ENCODE data around the gene ZMAT3.
"Not testable (repeated sequence)": the region's sequence is repeated elsewhere in the genome, so short reads cannot be mapped to it uniquely, and the experiment has no call there.

Gene ZMAT3, protein sequence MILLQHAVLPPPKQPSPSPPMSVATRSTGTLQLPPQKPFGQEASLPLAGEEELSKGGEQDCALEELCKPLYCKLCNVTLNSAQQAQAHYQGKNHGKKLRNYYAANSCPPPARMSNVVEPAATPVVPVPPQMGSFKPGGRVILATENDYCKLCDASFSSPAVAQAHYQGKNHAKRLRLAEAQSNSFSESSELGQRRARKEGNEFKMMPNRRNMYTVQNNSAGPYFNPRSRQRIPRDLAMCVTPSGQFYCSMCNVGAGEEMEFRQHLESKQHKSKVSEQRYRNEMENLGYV

DNA sequence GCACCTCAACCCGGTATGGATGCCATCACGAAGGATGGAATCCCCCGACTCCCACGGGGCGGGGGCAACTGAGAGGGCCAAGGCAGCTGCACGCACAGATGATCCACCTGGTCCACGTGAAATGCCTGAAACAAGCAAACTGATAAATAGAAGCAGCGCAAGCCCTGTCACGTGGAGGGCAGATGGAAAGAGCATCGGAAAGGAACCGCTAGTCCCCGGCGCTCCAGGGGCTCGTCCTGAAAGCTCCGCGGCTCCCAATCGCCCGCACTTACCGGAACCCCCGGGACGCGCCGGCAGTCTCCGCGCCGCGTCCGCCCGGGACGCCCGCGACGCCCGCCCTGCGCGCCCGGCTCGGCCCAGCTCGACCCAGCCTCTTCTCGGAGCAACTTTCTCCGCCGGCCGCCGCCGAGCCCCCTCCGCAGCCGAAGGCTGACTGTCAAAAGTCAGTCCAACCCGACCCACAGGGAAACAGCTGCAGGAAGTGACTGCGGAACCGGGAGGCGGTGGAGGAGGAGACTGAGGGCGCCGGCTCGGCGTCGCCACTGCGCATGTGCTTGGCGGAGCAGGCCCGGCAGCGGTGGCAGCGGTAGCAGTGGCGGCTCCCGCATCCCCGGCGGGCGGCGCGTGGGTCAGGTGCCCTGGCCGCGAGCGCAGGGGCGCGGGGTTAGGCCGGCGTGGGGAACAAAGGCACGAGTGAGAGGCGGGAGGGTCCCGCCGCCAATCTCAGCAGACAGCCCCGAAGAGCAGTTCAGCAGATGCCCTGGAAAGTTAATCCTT lies at the start of gene ZMAT3:
Gene ZMAT3 (minus strand): TSS at position 487 of the 777 bp plus-strand sequence. CDS start 4,057 bp downstream, outside the sequence.
- peak; percentile 87 for DNase-seq

DNA sequence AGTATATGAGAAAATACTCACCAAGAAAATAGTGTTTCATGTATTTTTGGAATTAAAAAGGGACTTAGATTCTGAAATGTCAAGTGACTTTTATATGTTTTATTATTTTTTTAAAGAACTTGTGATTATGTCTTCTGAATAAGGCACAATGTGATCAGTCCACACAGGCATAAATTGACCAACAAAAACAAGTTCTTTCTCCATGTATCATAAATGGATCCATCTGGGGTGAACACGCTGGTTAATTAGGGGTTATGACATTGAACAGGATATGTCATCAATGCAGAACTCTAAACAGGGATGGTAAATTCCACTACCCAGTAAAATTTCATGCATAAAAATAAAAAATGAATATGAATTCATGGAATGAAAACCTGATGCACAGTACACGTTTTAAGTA lies 45.2 kb upstream of the ZMAT3 start:
- no peak for DNase-seq

DNA sequence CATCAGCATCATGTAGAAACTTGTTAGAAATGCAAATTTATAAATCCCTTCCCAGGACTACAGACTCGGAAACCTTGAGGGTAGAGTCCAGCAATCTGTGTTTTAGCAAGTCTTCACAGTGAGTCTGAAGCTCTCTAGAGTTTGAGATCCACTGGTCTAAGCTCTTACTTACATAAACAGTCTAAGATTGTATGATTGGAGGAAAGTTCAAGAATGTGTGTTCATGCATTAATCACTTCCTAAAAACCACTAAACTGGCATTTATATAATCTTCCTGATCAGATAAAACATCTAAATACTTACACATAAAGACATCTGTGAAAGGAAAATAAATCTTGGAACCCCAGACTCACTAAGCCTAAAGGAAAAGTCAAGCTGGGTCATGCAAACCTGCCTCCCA lies 43.8 kb upstream of the ZMAT3 start:
- DNase-seq = not testable (repeated sequence)

DNA sequence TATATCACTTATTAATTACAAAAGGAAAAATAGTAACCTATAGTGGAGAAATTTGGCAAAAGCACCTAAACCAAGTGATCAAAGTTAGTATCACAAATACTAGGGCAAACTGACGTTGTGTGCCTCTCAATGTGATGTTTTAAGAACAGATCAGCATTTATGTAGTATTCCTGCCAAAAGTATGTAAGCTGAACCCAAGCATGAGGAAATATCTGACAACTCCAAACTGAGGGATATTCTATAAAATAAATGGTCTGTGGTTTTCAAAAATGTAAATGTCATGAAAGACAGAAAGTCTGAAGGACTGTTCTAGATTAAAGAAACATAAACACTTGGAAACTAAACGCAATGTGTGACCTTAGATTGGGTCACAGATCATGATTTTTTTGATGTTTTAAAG lies 42.3 kb upstream of the ZMAT3 start:
- no peak for DNase-seq

DNA sequence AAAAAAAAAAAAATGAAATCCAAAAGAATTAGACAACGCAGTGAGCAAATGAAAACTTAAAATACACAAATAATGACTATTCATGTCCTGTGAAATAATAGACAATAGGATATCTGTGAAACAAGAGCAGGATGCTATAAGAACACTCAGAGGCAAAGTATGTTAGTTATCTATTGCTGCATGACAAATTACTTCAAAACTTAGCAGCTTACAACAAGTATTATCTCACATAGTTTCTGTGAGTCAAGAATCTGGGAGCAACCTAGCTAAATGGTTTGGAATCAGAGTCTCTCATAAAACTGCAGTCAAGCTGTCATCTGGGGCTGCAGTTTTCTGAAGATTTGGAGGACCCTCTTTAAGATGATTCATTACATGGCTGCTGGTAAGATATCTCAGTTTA lies 36.5 kb upstream of the ZMAT3 start:
- no peak for DNase-seq

DNA sequence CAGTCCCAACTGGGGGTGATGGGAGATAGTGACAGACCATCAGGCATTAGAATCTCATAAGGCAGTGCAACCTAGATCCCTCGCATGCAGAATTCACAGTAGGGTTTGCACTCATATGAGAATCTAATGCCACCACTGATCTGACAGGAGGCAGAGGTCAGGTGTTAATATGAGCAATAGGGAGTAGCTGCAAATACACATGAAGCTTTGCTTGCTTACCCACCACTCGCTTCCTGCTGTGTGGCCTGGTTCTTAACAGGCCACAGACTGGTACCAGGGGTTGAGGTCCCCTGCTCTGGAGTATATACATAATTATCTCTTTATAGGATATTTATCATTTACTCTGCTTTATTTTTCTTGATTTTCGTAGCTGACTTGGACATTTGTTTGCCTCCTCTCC lies 36.0 kb upstream of the ZMAT3 start:
- no peak for DNase-seq

DNA sequence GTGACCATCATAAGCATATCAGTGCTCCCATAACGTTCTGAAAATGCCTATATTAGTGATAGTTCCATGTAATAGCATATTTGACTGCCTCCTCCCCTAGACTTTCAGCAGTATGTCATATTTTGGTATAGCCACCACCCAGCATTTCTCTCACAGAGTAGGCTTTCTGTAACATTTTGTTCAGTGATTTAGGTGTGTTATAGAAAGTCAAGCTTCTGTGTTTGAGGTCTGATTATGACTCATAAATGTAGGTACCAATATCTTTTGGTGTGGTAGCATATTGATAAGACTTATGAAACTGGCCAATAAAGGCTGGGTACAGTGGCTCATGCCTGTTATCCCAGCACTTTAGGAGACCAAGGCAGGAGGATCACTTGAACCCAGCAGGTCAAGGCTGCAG lies 34.3 kb upstream of the ZMAT3 start:
- no peak for DNase-seq

DNA sequence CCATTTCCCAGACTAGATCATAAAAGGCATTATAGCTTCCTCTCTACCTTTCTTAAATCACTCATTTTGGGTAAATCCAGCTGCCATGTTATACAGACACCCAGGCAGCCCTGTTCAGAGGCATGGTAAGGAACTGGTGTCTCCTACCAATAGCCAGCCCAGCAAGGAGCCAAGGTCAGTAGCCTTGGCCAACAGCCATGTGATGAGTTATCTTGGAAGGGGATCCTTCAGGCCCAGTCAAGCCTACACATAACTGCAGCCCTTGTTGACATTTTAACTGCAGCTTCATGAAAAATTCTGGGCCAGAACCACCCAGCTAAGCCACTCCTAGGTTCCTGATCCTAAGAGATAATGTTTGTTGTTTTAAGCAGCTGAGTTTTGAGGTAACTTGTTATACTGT lies 29.0 kb upstream of the ZMAT3 start:
- DNase-seq = no peak

DNA sequence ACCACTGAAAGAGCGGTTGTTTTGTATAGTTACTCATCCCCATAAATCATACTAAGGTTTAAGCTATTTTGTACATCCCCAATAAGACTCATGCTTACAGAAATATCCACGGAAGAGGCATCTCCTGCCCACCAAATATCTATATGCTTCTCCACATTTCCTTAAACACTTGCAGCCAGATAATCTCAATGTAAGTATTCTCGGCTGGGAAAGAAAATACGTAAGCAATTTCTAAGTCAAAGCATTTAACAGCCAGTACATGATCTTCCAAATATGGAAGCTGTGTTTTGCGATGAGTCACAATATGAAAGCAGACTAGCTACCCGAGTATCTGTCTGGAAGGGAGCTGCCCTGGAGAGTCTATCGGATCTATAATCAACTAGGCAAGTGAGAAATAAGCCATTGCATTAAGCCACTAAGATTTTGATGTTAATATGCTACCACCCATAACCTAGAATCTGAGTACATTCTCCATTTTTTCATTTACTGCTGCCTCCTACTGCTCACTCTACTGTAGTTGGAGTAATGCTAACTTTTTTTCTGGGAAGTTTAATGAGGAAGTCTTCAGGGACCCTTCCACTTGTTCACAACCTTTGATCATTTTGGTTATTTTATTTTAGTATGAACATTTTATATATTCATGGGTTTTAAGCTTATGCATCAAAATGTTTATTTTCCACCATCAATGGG lies 26.9 kb upstream of the ZMAT3 start:
- DNase-seq = no peak

DNA sequence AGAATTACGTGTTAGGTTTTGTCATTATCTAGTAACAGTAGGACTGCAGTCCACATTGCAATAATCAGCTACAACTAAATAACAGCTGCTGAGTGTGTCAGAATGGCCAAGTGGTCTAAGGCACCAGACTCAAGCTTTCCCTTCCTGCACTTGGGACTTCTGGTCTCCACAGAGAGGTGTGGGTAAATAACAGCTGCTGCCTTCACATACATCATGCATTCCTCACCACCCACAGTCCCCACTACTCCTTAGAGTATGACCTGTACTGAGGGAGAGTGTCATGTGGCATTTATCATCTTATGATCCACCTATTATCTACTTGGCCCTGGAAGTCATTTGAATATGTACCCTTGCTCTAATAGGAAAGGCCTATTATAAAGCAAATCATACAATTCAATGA lies 22.2 kb upstream of the ZMAT3 start:
- no peak for DNase-seq

DNA sequence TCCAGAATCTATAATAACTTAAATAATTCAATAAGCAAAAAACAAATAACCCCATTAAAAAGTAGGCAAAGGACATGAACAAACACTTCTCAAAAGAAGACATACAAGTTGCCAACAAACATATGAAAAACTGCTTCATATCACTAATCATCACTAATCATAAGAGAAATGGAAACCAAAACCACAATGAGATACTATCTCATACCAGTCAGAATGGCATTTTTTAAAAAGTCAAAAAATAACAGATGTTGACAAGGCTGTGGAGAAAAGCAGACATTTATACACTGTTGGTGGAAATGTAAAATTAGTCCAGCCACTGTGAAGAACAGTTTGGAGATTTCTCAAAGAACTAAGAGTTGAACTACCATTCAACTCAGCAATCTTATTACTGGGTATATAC lies 19.5 kb upstream of the ZMAT3 start:
- no peak for DNase-seq

DNA sequence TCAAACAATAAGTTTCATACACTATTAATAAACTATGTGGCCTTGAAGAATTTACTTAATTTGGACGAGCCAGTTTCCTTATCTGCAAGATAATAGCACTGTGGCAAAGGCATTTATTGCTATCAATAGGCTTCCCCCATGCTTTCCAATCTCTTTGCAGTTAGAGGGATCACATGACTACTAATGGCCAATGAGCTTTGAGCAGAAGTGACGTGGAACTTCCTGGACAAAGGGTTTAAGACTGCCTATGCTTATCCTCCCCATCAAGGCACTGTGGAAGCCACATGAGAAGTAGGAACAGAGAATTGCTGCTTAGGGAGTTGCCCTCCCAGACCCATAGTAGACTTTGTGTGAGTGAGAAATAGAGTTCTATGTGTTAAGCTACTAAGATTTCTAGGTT lies 16.7 kb upstream of the ZMAT3 start:
- DNase-seq = no peak

DNA sequence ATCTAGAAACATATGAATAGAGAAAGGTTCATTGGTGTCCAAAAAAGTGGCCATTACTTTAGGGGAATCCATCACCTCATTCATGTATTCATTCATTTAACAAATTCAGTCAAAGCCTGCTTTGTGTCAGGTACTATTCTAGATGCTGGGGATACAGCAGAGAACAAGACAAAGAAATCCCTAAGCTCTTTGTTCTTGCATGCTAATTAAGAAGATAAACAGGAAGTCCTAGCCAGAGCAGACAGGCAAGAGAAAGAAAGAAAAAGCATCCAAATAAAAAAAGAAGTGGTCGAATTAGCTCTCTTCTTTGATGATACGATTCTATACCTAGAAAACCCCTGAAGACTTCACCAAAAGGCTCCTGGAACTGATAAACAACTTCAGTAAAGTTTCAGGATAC lies 12.4 kb upstream of the ZMAT3 start:
- DNase-seq = no peak

DNA sequence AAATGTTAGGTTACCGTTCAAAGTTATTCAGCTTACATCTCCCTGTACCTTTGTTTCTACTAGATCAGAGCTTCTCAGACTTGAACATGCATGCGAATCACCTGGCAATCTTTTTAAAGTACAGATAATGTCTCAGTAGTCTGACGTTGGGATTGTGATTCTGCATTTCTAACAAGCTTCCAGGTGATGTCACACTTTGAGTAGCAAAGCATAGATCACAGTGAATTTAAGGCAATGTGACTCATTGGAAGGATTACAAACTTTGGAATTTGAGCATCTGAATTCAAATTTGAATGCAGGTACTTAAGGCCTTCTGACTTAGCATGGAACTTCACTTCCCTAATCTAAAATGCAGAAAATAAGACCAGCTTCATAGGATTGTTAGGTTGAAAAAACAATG lies 10.8 kb upstream of the ZMAT3 start:
- no peak for DNase-seq

DNA sequence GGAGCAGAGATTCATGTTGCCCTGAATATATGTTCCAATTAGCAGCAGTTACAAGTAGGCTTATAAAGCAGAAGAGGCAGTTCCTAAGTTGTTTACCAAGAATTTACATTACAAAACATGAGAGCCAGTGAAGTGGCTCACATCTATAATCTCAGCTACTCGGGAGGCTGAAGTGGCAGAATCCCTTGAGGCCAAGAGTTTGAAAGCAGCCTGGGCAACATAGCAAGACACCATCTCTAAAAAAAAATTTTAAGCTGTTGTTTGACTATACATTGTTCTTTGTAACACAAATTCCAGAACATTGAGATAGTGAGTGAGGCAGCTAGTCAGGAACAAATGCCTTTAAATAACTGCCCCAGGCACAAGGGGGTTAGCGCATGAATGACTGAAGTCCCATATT lies 10.3 kb upstream of the ZMAT3 start:
- DNase-seq = no peak

DNA sequence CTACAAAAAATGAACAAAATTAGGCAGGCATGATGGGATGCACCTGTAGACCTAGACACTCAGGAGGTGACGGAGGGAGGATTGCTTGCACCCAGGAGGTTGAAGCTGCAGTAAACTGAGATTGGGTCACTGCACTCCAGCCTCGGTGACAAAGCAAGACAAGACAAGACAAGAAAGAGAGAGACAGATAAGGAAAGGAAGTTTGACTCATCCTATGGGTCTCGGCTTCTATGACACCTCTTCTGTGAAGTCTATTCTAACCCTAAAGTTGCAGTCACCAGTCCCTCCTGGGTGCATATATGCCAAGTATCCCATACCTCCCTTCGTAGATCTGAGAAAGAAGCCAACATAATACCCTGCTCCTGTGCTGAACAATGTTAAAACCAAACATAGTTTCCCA lies 7.9 kb upstream of the ZMAT3 start:
- no peak for DNase-seq

DNA sequence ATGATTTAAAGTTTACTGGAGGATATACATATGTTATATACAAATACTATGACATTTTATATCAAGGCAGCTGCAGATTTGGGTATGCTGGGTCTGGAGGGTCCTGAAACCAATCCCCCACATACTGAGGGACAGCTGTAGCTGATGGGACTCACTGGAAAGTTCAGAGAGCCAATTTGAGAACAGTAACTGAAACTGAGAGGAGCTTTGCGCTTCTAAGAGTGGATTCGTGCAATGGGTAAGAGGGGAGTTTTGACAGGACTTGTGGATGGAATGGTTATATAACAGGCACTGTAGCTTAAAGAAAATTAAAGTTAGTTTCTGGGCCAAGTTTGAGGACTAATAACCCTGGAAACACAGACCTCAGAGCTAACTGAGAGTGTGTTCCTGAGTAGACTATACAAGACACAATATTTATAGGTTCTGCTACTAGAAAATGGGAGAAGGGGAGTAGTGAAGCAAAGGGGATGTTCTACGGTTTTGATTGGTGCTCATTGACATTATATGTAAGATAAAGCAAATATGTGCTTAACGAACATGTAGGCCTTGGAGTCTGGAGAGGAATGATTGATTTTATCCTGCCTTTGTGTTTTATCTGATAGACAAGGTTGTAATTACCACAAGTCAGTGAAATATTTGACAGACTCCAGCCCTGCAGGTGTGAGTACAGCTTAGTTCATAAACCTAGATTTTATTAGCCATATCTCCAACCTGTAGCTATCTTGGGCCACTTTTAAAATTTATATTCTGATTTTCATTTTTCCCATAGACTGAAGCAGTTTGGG lies 4.8 kb upstream of the ZMAT3 start:
- DNase-seq = no peak

DNA sequence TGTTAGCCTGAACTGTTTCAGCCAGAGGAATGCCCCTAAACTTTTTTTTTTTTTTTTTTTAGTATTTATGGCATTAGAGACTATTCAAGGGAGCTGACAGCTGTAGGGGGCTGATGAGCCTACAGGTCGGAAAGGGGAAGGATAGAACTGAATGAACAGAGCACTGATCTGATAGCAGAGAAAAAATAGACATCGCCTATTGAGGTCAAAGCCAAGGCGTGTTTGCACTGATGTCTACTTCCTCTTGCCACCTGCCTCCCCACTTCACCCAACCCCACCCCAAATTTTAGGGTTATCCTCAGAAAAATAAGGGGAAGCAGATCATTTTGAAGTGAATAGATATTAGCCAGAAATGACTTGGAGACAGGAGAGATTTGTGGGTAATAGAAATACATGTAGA lies 3.0 kb upstream of the ZMAT3 start:
- no peak for DNase-seq

DNA sequence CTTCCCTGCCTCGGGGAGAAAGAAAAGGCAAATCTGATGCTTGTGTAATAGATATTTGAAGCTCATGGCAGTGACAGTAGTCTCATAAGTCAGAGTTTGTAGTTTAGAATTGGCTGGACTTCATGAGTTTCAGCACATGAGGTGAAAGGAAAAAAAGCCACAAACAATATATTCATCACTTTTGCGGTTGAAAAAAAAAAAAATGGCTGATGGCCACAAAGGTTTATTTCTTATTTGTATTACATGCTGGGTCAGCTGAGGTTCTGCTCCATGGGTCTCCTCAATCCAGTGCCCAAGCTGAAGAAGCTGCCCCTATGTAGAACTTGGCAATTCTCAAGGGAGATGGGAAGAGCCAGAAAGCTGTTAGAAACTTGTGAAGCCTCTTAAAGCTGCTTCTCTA lies 2.2 kb upstream of the ZMAT3 start:
- DNase-seq = no peak

DNA sequence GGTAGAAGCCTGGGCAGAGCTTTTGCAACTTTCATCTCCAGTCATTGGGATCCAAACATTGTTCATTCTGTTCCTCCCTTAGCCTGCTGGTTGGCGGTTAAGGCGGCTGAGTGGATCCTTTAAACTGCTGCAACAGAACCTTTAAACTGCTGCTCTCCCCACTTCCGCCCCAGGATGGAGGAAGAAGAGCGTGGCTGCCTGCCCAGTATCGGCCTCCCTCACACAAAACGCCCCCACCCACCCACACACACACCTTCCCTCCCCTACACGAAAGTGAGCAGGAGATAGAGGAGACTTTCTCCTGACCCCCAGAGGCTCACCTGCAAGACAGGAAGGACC lies 460 bp upstream of the ZMAT3 start:
- DNase-seq = peak; percentile 42

DNA sequence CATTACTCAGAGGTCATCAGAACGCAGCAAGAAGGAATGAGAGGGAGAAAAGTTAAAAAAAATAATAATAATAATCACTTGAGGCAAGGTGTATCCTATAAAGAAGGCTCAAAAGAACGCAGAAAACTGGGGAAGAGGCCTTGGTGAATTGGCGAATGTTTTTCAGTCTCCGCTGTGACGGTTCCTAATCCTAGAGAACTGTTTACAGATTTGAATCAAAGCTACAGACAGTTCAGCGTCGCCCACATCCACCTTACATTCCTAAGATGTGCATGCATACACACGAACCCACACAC lies 634 bp downstream of the ZMAT3 start:
- DNase-seq = no peak

DNA sequence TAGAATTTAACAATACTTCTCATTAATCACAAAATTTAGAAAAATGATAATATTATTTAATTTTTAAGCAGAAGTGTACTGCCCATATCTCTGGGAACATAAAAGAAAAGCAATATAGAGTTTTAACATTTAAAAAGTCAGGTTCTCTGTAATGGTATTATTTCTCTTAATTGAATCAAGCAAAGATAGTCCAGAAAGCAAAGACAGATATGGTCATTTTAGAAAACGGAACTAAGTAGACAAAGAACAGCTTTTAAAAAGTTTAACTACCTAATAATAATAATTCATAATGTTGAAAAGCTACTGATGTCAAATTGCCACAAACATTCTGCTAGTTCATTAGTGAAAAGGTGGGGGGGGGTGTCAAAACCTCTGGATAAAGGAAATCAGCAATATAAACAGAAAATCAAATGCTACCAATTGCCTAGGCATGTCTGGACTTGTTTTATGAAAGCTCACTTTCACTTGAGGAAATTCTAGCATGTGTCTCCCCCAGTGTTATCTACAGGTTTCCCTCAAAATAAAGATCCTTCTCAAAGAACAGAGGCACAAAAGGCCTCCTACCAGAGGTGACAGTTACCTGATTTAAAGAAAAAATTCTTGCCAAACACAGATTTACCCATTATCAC lies 1.7 kb downstream of the ZMAT3 start:
- DNase-seq = no peak
